Kidney glomerular epithelial cell (primary cell): ENCODE data around the gene ELP4.
"Not testable (repeated sequence)": the region's sequence is repeated elsewhere in the genome, so short reads cannot be mapped to it uniquely, and the experiment has no call there.

Experiments used
- DNase-seq: peaks from one replicate; lab custom pipeline; 2025; lab: John Stamatoyannopoulos, UW

ELP4 gene

DNA sequence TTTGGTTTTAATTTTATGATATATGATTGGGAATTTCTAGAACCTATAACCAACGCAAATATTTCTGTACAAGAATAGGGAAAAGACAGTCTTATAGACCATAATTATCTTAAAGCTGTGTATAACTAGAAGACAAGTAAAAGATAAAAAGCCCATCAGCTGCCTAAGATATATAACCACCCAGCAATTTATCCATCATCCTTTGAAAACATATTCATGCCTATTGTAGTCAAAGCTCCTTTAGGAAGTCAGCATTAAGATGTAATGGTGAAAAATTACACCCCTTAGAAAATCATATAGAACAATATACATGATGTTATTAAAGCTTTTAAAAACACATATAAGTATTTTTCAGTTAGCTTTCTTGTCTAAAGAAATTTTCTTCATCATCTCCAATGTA, 46.4 kb downstream of the ELP4 start:
- no peak for DNase-seq

- DNase-seq: no peak
These were observed 48.4 kb downstream of the ELP4 start for GRCh38 chr11:31558001-31558400.

- DNase-seq: no peak
These were observed 51.4 kb downstream of the ELP4 start for GRCh38 chr11:31560842-31561476.

- DNase-seq: not testable (repeated sequence)
These were observed 55.0 kb downstream of the ELP4 start for GRCh38 chr11:31564517-31564916.

DNA sequence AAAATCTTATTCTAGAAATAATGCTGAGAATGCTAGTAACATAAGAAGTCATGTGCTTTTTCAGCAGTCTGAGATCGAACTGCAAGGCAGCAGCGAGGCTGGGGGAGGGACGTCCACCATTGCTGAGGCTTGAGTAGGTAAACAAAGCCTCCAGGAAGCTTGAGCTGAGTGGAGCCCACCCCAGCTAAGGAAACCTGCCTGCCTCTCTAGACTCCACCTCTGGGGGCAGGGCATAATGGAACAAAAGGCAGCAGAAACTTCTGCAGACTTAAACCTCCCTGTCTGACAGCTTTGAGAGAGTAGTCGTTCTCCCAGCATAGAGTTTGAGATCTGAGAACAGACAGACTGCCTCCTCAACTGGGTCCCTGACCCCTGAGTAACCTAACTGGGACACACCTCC, 64.6 kb downstream of the ELP4 start:
- DNase-seq: not testable (repeated sequence)

DNA sequence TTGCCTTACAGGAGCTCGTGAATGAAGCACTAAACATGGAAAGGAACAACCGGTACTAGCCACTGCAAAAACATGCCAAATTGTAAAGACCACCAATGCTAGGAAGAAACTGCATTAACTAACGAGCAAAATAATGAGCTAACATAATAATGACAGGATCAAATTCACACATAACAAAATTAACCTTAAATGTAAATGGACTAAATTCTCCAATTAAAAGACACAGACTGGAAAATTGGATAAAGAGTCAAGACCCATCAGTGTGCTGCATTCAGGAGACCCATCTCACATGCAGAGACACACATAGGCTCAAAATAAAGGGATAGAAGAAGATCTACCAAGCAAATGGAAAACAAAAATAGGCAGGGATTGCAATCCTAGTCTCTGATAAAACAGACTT, 66.2 kb downstream of the ELP4 start:
- DNase-seq: not testable (repeated sequence)

DNA sequence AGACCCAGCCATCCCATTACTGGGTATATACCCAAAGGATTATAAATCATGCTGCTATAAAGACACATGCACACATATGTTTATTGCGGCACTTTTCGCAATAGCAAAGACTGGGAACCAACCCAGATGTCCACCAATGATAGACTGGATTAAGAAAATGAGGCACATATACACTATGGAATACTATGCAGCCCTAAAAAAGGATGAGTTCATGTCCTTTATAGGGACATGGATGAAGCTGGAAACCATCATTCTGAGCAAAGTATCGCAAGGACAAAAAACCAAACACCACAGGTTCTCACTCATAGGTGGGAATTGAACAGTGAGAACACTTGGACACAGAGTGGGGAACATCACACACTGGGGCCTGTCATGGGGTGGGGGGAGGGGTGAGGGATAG, 69.8 kb downstream of the ELP4 start:
- not testable (repeated sequence) for DNase-seq

GRCh38 chr11:31582697-31583096, 73.1 kb downstream of the ELP4 start:
- DNase-seq: no peak

DNA sequence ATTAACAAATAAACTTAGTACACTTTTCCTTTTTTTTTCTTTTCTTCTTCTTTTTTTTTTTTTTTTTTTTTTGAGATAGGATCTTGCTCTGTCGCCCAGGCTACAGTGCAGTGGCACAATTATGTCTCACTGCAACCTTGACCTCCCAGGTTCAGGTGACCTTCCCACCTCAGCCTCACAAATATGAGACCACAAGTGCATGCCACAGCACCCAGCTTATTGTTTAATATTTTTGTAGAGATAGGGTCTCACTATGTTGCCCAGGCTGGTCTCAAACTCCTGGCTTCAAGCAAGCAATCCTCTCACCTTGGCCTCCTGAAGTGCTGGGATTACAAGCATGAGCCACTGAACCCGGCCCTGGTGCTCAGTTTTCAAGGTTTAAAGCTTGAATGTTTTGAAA, 88.9 kb downstream of the ELP4 start:
- no peak for DNase-seq

GRCh38 chr11:31601635-31602282, 92.2 kb downstream of the ELP4 start:
- DNase-seq: no peak

GRCh38 chr11:31606893-31607292, 97.3 kb downstream of the ELP4 start:
- no peak for DNase-seq

DNA sequence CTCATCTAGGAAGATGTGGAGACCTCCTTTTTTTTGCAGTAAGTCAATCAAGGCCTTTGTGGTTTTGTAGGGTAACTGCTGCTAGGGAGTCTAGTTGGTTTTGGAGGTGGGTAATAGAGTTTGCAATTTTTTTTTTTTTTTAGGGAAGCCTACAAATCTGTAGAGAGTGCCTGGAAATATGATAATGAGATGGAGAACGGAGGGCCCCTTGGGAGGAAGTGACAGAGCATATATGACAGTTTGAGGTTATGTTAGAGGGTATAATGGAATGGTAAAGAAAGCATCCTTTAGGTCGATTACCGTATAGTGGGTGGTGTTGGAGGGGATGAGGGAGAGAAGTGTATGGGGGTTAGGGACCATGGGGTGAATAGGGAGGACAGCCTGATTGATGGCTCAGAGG, 98.3 kb downstream of the ELP4 start:
- DNase-seq: no peak

DNA sequence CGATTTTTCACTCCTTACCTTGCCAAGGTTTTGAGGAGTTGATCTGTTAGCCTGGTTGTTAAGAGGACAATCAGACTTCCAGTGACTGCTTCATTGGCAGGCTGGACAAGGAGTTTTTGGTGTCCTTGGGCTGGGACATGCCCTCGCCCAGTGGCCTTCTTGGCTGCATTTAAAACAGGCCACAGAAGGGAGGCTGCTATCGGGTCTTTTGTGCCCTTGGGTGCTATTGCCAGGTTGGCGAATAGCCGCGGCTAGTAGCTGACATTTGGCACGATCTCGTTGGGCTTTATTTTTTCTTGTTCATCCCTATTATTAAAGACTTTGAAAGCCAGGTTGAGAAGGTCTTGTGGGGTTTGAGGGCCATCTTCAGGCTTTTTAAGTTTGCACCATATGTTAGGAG, 99.4 kb downstream of the ELP4 start:
- DNase-seq: no peak

DNA sequence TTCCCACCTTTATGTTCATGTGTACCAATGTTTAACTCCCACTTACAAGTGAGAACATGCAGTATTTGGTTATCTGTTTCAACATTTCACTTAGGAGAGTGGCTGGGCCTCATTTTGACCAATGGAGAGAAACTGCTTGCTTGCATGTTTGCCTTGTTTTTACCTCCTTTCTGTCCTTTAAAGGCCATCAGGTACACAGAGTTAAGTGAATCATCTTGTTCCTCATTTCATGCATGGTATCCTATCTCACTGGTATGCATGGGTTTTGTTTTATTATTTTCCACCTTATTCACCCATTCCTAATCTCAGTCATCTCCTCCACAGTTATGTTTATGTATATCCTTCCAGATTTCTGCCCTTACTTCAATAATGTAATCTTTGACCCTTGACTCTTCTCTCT, 101.0 kb downstream of the ELP4 start:
- no peak for DNase-seq

- DNase-seq: no peak
These were observed 107.7 kb downstream of the ELP4 start for GRCh38 chr11:31617246-31617645.

- DNase-seq: no peak
These were observed 110.4 kb downstream of the ELP4 start for GRCh38 chr11:31619980-31620379.

GRCh38 chr11:31620434-31620833, 110.9 kb downstream of the ELP4 start:
- DNase-seq: no peak

DNA sequence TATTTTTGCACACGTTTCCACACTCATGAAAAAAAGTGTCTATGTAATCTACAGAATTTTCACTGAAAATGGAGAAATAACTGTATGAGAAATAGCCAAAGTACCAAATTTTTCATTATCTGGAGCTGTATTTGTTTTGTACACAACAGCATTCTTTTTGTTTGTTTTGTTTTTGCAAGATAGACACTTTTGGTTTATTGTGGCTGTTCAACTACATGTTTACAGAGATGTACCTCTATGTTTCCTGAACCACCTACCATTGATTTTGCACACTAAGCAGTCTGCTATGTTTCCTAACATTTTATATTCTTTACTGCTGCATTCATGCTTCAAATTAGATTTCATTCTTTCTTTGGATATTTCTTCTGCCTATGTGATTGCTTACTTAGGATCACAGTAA, 116.3 kb downstream of the ELP4 start:
- DNase-seq: no peak

- DNase-seq: no peak
These were observed 118.5 kb downstream of the ELP4 start for GRCh38 chr11:31628111-31628510.

DNA sequence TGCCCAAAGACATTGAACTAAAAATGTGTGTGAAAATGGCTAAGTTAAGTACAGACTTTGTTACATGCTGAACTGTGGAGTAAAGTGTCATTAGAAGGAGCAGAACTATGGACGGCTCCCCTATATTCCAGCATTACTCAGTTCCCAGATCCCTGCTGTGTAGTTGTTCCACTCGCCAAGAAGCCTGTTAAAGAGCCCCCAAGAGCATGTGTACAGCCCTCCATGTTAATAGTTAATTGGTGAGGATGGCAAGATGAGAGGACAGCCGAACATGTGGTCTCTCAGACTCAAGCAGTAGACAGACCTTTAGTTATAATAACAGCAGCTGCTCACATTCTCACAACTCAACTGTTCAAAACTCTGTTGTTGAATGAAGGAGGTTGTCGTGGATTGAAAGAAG, 127.4 kb downstream of the ELP4 start:
- no peak for DNase-seq

DNA sequence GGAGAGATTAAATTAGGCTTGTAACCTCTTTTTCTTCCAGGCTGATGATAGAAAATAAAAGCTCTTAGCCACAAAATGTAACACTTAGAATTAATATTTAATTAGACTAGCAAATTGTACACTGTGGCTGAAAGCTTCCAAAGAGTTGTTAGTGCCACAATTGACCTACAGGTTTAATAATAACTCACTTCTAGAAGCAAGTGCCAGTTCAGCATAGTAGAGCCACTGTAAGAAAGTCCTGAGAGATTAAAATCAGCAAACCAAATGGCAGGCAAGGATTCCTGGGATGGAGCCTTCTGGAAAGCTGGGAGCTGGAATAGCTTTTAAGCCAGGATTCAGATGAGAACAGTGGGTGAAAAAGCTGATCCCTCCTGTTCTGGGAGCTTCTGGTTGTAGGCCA, 131.0 kb downstream of the ELP4 start:
- DNase-seq: no peak

DNA sequence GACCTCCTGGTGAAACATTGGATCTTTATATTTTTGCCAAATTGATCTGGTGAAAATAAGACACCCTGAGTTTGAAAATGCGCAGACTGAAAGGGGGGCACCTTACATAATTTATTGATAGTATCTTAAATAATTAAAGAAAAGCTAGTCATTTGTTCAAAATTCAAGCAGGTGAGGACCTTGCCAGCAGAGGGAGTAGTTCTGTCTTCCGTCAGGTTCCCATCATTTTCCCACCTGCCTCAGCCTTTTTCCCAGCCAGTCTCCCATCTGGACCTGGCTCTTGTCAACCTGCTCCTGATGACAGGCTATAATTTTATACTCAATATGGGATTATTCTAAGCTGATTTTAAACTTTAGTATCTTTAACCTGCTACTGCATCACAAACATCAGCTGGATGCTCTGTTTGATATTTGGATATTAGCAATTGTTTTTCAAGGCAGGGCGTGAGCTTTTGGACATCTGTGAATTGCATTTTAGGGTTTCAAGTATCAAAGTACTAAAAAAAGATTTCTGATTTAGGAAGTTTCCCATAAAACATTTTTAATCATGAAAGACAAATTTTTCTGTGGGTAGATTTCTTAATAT, 132.0 kb downstream of the ELP4 start:
- peak; percentile 12 for DNase-seq

- no peak for DNase-seq
These were observed 134.3 kb downstream of the ELP4 start for GRCh38 chr11:31643857-31644256.

- DNase-seq: peak; percentile 79
These were observed 136.2 kb downstream of the ELP4 start for GRCh38 chr11:31645747-31646146.
